Erythroblast (primary cell): ENCODE measurements around the gene RERE.

ENCODE experiments used
- GATA1 ChIP-seq: IDR thresholded peaks from 2 replicates; pipeline ENCODE4 v1.6.1; 2011; ENCODE audit warnings: low read depth, mild to moderate bottlenecking, control low read depth, low read length, moderate library complexity
- POLR2A ChIP-seq: IDR thresholded peaks from 2 replicates; pipeline ENCODE4 v1.6.1; 2011; ENCODE audit warnings: mild to moderate bottlenecking, low read length

- no peak for TF ChIP-seq POLR2A
- no peak for TF ChIP-seq GATA1
These were observed 353.1 kb downstream of the RERE start for GRCh38 chr1:8464377-8464776.
